ENCODE results near the gene EPHA8.

Gene EPHA8

DNA sequence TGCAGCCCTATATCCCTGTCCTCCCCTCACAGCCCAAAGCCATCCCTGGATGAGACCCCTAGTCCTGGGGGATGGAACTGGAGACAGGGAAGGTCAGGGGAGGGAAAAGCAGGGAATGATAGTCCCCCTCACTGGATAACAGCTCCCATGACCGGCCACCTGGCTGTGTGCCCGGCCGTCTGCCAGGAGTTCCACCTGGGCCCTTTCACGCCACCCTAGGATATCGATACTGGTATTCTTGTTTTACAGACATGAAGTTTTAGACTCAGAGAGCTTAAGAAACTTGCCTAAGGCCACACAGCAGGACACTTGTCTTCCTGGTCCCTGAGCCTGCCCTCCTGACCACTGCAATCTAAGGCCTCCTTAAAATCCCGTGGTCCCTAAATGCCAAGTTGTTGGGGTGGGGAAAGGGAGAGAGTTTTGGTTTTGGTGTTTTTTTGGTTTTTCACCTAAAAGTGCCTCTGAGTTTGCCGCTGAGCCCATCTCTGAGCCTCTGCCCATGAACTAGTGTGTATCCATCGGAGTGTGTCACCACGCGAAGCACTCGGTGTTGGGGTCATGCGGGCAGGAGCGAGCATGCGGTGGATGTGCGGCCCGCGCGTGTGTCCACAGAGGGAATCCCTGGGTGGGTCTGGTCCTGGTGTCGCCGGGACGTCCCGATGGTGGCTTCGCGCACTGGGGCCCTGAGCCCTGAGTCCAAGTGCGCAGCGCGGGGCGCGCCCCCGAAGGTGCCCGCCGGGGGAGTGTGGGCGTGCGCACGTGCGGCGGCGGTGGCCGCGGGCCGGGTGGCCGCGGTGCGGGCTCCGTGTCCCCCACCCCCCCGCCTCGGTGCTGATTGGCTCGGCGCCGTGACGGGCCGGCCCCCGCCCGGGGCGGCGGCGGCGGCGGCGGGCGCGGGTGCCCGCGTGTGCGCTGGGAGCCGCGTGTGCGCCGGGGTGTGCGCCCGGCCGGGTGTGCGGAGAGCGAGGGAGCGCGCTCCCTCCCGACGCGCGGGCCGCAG, at the start of gene EPHA8:
Gene EPHA8 (plus strand): TSS at position 906 of the 1,000 bp plus-strand sequence. CDS start 147 bp downstream, outside the sequence.
- DNase-seq (ENCODE audit: low read depth) = no peak

DNA sequence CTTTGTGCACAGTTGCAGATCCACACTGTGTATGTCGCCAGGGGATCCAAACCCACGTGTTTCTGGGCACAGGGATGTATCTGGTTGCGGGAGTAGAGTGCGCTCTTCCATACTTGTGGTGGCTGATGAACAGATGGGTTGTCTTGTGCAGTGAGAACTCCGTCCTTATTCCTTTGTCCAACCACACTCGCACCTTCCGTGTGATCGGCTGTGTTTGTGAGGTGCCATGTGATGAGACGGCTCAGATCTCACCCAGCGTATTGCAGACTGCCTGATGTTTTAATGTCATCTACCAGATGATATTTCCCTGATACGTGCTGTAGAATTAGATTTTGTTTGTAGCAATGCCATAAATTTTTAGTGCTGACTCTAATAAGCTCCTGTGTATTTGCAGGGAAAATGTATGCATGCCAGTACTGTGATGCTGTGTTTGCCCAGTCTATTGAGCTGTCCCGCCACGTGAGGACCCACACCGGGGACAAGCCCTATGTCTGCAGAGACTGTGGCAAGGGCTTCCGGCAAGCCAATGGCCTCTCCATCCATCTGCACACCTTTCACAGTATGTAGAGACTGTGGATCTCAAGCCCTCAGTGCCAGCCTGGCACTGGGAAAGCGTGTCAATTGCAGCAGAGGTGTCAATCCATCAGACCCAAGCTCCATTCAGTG, 46.2 kb upstream of the EPHA8 start:
- no peak for DNase-seq (ENCODE audit: low read depth)

DNA sequence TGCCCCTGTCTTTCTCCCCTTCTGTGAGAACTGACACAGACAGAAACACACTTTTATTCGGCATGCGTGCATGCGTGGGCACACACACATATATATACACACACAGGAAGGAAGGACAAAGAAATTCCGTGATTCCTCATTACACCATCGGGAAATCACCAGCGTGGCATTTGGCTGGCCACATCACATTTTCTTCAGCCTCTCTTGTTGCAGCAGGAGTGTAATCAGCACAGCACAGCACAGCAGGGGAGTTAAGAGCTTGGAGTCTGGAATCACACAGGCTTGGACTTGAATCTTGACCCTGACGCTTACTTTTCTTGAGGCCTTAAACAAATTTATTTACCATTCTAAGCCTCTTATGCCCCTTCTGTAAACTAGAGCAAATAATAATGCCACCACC, 45.3 kb upstream of the EPHA8 start:
- DNase-seq (ENCODE audit: low read depth) = no peak

DNA sequence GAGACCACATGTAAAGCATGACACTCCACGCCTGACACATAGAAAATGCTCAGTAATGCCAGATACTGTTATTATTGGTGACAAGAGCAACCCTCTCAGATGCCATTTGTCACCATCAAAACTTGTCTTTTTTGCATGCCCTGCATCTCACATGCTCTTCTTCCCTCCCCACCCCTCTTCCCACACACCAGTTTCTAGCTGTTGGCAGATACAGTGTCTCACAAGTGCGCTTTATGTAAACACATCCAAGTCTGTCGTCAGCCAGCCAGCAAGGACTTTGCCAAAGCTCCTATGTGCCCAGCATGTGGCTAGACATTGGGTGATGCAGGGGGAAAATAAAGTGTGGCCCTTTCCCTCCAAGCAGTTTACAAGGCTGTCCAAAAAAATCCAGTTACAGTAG, 44.9 kb upstream of the EPHA8 start:
- DNase-seq (ENCODE audit: low read depth) = no peak

DNA sequence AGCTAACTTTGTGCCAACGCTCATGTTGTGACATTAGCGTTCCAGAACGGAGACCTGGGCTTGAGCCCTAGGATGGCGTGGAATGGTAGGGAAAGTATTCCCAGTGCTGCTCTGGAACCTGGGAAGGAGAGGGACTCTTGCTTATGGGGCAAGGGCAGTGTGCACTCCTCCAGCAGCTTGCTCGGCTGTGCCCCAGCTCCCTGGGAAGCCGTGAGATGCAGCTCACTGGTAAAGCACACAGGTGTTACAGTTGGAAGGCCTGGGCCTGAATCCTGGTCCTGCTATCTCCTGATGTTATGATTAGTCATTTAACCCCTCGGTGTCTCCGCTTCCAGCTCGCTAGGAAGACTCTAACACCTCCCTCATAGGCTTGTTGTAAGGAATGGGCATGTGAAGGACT, 42.4 kb upstream of the EPHA8 start:
- DNase-seq (ENCODE audit: low read depth) = no peak

DNA sequence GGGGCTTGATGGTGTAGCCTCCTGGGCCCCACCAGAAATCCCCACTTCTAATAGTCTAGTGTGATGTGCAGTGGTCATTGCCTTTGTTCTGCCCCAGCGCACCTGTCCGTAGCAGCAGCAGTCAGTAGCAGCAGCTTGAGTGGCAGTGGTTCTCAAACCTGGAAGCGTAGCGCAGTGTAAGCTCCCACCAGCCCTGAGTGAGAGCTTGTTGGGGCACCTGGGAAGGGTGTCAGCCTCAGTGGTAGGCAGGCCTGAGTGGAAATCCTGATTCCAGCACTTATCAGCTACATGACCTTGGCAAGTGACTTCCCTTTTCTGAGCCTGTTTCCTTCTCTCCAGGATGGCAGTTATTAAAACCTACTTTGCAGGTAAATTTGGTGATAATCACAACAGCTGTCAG, 41.6 kb upstream of the EPHA8 start:
- no peak for DNase-seq (ENCODE audit: low read depth)

DNA sequence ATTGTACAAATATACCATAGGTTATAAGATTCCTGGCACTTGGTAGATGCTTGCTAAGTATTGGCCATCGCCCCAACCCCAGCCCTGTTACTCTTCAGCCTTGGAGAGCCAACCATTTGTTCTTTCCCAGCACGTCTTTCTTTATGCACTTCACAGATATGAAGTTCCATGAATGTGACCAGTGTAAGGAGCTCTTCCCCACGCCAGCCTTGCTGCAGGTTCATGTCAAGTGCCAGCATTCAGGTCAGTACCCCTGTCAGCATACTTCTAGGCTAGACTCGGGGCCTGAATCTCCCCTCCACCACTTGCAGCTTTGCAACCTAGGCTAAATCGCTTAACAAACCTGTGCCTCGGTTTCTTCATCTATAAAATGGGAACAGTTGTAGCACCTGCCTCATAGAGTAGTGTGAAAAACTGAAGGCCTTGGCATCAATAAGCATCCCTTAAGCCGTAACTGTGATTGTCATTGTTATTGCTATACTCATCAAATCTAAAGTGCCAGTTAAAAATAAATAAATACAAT, 41.0 kb upstream of the EPHA8 start:
- no peak for DNase-seq (ENCODE audit: low read depth)

DNA sequence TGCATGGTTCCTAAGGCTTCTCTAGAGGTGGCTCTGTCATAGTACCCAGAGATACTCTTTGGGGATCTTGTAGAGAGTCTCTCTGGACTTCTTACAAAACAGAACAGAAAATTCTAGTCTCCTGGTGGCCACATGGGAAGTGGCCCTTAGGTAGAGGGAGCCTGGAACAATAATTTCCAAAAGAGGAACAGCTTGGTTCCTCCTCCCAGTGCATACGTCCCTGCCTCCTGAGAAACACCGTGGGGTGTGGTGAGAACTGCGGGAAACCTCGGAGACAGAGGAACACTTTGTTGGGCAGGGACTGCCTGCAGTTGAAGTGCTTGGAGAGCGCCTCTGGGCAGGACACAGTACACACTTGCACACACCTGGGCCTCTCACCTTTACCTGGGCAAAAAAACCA, 38.8 kb upstream of the EPHA8 start:
- DNase-seq (ENCODE audit: low read depth) = no peak

DNA sequence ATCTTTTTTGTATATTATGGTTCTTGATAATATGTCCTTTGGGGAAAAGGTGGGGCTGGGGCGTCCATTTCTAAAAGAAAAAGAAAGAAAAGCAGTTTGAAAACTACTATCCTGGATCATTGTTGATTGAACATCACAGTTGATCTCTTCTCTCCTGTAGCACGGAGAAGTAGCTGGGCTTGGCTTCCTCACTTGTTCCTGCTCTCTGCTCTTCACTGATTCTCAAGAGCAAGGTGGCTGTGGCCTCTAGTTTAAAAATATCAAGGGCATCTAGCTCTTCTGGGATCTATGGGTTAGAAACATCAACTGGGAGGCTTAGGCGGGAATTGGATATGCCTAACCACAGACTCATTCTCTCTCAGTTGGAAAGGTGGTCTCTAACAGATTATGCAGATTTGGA, 38.1 kb upstream of the EPHA8 start:
- no peak for DNase-seq (ENCODE audit: low read depth)

DNA sequence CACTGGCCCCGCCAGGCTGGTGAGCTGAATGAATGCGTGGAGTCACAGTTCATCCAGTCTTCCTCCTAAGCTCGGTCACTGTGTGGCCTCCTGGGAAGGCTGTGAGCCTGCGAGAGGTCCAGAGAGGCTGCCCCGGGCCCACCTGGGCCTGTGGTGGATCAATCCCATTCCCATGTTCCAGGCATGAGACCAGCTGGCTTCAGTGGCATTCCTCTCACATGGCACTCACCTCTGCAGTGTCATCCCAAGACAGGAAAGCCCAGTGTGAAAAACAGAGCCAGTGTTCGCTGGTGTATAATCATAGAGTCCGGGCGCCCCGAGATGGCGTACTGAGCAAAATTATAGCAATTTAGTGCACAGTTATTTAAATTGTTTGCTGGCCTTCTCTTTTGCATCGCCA, 37.6 kb upstream of the EPHA8 start:
- DNase-seq (ENCODE audit: low read depth) = no peak

DNA sequence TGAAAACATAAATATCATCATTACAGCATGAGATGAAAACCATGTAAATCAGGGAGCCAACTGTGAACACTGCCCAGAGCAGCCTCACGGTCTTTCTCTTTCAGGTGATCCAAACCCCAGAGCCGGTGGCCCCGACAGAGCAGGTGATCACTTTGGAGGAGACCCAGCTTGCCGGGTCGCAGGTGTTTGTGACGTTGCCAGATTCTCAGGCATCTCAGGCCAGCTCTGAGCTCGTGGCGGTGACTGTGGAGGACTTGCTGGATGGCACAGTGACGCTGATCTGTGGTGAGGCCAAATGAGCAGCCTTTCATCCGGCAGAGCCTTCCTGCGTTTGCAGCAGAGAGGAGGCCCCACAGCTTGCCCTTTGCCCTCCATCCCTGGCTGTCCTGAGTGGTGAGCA, 37.2 kb upstream of the EPHA8 start:
- DNase-seq (ENCODE audit: low read depth) = no peak

DNA sequence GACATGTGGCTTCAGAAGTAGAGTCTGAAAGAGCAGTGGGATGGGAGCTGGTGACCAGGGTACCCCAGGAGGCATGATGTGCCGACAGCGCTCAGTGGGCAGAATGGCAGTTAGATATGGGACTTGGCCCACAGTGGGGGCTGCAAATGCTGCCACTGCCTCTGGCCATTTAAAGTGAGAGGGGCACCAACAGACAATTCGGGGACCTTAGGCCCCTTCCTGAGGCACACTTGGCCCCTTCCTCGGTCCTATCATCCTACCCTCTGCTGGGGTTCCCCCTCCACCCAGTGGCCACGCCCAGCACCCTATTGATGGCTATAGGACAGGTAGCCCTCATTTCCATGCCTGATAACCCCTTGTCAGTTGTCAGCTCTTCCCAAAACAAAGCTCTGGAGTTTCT, 36.6 kb upstream of the EPHA8 start:
- no peak for DNase-seq (ENCODE audit: low read depth)

DNA sequence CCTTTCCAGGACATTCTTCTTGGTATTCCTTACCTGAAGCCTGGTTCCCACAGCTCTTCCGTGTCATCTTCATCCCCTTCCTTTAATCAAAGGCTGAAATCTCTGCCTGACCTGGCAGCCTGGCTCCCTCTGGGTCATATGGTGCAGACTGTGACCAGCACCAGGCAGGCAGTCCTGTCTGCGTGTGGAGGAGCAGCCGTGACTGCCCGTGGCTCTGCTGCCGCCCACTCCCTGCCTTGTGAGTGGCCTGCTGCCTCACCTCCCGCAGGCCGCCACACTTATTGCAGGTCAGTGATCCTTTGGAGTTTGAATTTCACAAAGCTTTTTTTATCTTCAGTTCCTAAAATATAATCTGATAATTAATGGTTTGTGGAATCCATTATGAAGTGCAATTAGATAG, 36.2 kb upstream of the EPHA8 start:
- no peak for DNase-seq (ENCODE audit: low read depth)

DNA sequence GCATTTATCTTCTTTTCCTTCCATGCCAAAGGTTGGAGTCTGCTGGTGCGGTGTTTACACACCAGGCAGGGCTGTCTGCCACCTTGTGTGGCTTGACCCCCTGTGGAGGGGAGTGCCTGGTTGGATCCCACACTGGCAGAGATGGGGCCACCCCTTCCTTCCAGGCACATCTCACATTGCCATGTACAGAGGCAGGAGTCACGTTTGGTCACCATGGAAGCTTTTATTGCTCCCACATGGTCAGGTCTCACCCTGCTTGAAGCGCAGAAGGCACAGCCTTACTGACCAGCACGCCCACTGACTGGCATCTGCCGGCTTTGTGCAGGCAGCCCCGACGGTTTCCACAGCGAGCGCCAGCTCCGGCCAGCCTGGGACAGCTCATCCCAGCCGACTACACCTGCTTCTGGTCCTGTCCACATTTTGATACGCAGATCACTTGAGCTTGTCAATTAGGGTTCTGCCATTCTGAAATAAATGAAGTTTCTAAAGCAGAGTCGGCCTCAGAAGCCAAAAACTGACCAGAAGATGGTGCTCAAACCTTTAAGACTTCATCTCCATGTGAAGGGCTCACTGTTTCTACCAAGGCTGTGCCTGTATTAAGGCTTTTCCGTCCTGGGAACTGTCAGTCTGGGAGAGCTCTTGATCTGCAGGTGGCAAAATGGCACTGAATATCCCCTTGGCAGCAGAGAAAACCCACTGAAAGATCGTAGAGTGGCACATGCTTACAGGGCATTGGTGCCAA, 35.6 kb upstream of the EPHA8 start:
- DNase-seq (ENCODE audit: low read depth) = no peak

DNA sequence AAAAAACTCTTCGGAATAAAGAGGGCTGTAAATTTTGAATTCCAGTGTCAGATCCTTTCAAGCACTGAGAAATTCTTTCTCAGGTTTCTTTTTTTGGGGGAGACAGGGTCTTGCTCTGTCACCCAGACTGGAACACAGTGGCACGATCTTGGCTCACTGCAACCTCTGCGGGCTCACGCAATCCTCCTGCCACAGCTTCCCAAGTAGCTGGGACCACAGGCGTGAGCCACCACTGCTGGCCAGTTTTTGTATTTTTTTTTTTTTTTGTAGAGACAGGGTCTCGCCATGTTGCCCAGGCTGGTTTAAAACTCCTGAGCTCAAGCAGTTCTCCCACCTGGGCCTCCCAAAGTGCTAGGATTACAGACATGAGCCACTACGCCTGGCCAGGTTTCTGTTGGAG, 34.8 kb upstream of the EPHA8 start:
- no peak for DNase-seq (ENCODE audit: low read depth)

DNA sequence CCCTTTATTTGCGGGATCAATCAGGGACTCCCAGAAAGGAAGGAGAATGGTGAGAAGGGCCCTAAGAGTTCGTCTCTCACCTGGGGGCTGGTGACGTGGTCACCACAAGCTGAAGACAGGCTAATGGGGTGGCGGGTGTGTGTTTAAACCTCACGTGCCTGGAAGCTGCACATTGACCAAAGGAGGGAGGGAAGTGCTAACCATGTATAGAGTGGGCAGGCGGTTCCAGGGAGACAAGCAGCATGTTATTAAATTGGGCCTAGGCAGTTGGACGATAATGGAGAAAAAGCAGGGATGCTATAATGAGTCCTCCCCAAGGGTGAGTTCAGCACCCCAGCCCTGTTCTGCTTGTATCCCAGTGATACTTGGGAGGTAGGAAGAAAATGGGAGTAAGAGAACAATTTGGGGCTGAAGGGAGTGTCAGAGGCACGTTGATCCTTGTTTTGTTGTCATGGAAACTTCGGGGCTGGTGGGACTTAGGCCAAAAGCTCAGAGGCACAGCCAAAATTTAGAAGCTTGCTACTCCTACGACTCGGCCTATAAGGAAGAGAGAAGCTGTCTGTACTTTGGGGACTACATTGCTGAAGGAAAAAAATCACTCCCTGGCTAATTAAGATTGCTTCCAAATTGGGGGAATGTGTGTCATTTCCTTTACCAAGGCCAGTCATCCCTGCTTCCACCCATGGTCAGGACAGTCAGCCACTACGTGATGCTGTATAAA, 33.2 kb upstream of the EPHA8 start:
- DNase-seq (ENCODE audit: low read depth) = no peak

DNA sequence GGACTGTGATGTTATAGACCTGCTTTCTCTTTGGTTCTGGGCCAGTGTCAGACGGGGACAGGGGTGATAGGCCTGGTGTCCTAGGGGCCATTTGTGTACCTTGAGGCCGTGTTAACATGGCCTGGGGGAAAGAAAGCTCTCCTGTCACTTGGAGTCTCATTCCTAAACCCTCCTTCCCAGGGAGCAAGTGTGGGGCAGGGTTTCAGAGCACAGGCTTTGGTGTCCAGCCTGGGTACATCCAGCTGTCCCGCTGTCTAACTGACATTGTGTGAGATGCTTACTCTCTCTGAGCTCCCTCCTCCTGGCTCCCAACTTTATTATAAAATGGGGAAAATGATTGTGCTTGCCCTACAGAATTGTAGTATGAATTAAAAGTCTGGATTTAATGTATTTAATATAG, 32.6 kb upstream of the EPHA8 start:
- DNase-seq (ENCODE audit: low read depth) = no peak

DNA sequence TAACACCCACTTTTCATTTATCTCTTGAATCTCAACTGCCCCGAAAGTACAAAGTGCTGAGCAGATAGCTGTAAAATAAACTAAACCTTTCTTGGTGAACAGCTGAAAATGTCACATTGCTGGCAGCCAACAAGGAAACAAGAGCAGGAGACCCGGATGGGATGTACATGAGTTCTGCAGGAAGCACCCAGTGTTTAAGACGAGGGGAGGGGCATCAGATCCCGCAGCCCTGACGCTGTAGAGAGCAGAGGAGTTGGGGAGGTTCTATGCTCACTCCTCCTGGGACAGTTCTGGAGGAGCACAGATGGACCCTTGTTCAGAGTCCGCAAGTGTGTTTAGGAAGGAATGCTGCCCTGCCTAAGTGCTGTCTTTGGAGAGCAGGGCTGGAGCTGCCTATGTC, 32.0 kb upstream of the EPHA8 start:
- DNase-seq (ENCODE audit: low read depth) = no peak

DNA sequence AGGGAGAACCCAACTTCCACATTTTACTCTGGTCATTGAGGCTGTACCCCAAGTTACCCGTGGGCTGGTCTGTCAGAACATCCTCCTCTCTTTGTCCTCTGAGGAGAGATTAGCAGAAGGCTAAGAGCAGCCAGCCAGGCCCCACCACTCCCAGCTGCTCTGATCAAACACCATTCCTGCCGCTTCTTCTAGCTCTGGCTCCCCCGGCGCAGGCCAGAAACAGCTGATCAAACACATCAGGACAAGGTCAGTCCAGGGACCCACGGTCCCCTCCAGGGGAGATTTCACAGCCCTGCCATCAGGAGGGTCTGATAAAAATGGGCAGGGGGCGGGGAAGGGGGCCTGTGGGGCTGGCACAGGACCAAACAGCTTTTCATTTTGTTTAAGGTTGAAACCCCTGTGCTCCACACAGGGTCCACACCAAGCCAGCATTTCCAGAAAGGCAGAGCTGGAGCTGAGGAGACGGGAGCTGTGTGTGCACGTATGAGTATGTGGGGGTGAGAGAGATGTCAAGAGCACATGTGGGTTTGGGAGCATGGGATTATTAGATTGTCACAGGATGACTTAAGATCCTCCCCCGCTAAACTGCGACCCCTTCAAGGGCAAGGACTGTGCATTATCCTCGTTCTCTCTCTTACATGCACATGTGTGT, 29.9 kb upstream of the EPHA8 start:
- no peak for DNase-seq (ENCODE audit: low read depth)

DNA sequence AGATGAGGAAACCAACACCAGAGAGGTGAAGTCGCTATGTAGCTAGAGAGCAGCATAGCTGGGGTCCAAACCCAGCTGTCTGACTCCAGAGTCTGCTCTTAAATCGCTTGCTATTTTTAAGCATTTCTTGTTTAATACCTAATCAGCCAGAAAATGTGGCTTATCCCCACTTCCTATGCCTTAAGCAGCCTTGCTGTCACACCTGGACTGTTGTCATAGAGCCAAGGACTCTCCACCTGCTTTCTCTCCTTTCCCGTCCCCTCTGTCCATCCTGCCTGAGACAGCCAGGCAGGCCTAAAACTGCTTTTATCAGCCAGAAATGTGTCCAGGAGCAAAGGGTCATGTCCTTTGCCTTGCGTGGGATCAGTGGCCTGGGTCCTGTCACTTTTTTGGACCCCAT, 28.3 kb upstream of the EPHA8 start:
- no peak for DNase-seq (ENCODE audit: low read depth)

DNA sequence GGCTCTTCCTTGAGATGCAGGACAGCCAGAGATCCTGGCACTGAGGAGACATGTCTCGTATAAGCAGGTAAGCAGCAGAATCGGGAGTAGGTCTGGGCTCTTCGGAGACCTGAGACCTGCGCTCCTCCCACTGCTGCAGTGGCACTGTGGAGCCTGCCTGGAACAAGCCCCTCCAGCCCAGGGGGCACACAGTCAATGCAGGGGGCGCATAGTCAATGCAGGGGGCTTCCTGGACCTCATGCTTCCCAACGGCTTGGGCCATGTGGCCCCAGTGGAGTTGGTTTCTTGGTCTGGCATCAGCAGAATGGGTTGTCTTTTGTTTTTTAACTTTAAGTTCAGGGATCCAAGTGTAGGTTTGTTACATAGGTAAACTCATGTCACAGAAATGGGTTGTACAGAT, 27.9 kb upstream of the EPHA8 start:
- no peak for DNase-seq (ENCODE audit: low read depth)

All from activated T-helper 1 cell treated with Interleukin-2 at 50 U/mL for 16 hours (primary cell).